ENCODE results near the gene CERS4. TPM values are rescaled to one million over a fixed set of nuclear protein-coding genes. Genes with fewer than 3 reads are reported as not detected.

CERS4 gene
- total RNA-seq, 1 donor from 2014 or later: 65.4 TPM

GRCh38 chr19:8208119-8208921 lies 850 bp upstream of the CERS4 start:
- DNase-seq (no peak), ATAC-seq (peak; percentile 1)
- no peaks in the 10 kb centered on the region for H3K9me3 ChIP-seq
- H3K27ac ChIP-seq: peak overlapping the region; percentile 51
- H3K27me3 ChIP-seq: no peaks in the 10 kb centered on the region
- H3K4me1 ChIP-seq: peaks cover 10% of the 10 kb centered on the region
- no peaks in the 10 kb centered on the region for H3K36me3 ChIP-seq
- H3K4me3 ChIP-seq: peak overlapping the region; percentile 87
- TF ChIP-seq, protein P1, sequence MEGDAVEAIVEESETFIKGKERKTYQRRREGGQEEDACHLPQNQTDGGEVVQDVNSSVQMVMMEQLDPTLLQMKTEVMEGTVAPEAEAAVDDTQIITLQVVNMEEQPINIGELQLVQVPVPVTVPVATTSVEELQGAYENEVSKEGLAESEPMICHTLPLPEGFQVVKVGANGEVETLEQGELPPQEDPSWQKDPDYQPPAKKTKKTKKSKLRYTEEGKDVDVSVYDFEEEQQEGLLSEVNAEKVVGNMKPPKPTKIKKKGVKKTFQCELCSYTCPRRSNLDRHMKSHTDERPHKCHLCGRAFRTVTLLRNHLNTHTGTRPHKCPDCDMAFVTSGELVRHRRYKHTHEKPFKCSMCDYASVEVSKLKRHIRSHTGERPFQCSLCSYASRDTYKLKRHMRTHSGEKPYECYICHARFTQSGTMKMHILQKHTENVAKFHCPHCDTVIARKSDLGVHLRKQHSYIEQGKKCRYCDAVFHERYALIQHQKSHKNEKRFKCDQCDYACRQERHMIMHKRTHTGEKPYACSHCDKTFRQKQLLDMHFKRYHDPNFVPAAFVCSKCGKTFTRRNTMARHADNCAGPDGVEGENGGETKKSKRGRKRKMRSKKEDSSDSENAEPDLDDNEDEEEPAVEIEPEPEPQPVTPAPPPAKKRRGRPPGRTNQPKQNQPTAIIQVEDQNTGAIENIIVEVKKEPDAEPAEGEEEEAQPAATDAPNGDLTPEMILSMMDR (IDR thresholded peaks at IDR 0.05): no peak
- intact Hi-C loops (cut with DNase I): no loop called here

DNA sequence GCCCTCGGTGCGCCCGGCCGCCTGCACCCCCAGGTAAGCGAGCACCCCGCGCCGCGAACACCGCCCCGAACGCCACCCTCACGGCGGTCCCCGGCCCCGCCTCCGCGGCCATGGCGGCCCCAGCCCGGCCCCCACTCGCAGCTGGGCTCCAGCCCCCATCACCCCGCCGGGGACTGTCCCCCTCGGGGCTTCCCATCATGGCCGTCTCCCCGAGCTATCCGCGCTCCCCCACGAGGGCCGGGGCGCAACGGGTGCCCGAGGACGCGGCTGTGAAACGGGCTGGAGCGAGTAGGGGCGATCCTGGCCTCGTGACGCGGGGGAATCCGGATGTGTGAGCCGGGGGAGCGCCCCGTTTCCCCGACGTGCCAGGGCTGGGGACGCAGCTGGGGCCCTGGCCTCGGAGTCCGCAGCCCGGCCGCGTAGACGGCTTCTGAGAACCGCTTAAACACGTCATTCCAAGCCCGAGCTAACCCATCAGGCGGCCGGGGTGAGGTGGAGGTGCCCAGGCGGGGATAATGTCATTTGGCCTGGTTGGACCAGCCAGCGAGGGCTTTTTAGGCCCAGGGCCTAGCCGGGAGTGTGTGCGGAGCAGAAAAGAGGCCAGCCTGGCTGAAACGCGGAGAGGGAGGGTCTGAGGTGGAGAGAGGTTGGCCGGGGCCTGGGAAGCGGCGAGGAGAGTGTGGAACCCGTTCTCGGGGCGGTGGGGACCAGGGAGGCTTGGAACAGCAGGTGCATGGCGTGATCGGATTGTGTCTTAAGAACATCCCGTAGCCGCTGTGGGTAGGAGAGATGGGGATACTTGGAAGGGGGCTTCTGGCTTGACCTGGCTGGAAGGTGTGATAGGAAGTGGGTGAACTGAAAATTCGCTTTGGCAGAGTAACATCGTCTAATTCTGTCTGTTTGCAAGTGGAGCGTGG lies 550 bp downstream of the CERS4 start:
- DNase-seq: peak; percentile 85
- H3K36me3 ChIP-seq: no peaks in the 10 kb centered on the region
- H3K27ac ChIP-seq: peak overlapping the region; percentile 85
- no peaks in the 10 kb centered on the region for H3K27me3 ChIP-seq
- H3K9me3 ChIP-seq: no peaks in the 10 kb centered on the region
- ATAC-seq: peak; percentile 64
- intact Hi-C loops (cut with DNase I): no loop called here
- peaks cover 10% of the 10 kb centered on the region for H3K4me1 ChIP-seq
- peak overlapping the region; percentile 87 for H3K4me3 ChIP-seq
- TF ChIP-seq, protein P1 (IDR thresholded peaks at IDR 0.05): no peak

GRCh38 chr19:8210421-8211101 lies 1.4 kb downstream of the CERS4 start:
- H3K9me3 ChIP-seq: no peaks in the 10 kb centered on the region
- TF ChIP-seq, protein P1 (IDR thresholded peaks at IDR 0.05): no peak
- ATAC-seq (no peak), DNase-seq (no peak)
- peaks cover 10% of the 10 kb centered on the region for H3K4me1 ChIP-seq
- intact Hi-C loops (cut with DNase I): no loop called here
- H3K4me3 ChIP-seq: peak overlapping the region; percentile 87
- no peaks in the 10 kb centered on the region for H3K36me3 ChIP-seq
- H3K27ac ChIP-seq: no peak overlapping the region
- no peaks in the 10 kb centered on the region for H3K27me3 ChIP-seq

- no peak overlapping the region for H3K4me3 ChIP-seq
- intact Hi-C loops (cut with DNase I): no loop called here
- no peak overlapping the region for H3K27ac ChIP-seq
- TF ChIP-seq, protein P1 (IDR thresholded peaks at IDR 0.05): no peak
- DNase-seq: no peak
- no peaks in the 10 kb centered on the region for H3K9me3 ChIP-seq
- no peaks in the 10 kb centered on the region for H3K36me3 ChIP-seq
- no peak for ATAC-seq
- H3K4me1 ChIP-seq: peaks cover 10% of the 10 kb centered on the region
- no peaks in the 10 kb centered on the region for H3K27me3 ChIP-seq
Measured at GRCh38 chr19:8212212-8212611, 3.0 kb downstream of the CERS4 start.

- TF ChIP-seq, protein P1 (IDR thresholded peaks at IDR 0.05): no peak
- no peak overlapping the region for H3K27ac ChIP-seq
- H3K4me1 ChIP-seq: peaks cover 10% of the 10 kb centered on the region
- no peaks in the 10 kb centered on the region for H3K27me3 ChIP-seq
- DNase-seq (no peak), ATAC-seq (no peak)
- no peak overlapping the region for H3K4me3 ChIP-seq
- H3K36me3 ChIP-seq: no peaks in the 10 kb centered on the region
- intact Hi-C loops (cut with DNase I): no loop called here
- no peaks in the 10 kb centered on the region for H3K9me3 ChIP-seq
Measured at GRCh38 chr19:8212916-8213315, 3.7 kb downstream of the CERS4 start.

All from upper lobe of right lung (tissue), 1 donor.